Gastrocnemius medialis (tissue), 4 donors: ENCODE data around the gene MAB21L1. TPM values are rescaled to one million over a fixed set of nuclear protein-coding genes. Genes with fewer than 3 reads are reported as not detected.

Experiments
- ATAC-seq, 2 donors: fragments of 150-250 bp; one replicate each; pipeline ENCODE4 v1.9.1; 2016
- DNase-seq, 2 donors: peaks; one replicate each; pipeline ENCODE4 v3.0.0-alpha.2; 2019
- H3K27ac ChIP-seq, 4 donors: fragments of 200-600 bp; sonication (generic); 1 replicate in 1 of 4; 2 replicates in 3 of 4; pipeline ENCODE4 v1.5.1; 2016 to 2018; ENCODE audit warnings: mild to moderate bottlenecking in 2 of 4, moderate library complexity in 1 of 4
- H3K27me3 ChIP-seq, 3 donors: fragments of 200-600 bp; sonication (generic) in 2 of 3; 1 replicate in 1 of 3; 2 replicates in 2 of 3; pipeline versions ENCODE4 v1.5.1 to v1.6.0; 2016 to 2019; ENCODE audit warnings: mild to moderate bottlenecking in 1 of 3, moderate library complexity in 1 of 3
- H3K36me3 ChIP-seq, 2 donors: fragments of 200-600 bp; sonication (generic) in 1 of 2; one replicate each; pipeline ENCODE4 v1.5.1; 2017 to 2018
- H3K4me1 ChIP-seq, 2 donors: fragments of 200-600 bp; sonication (generic) in 1 of 2; one replicate each; pipeline ENCODE4 v1.5.1; 2016 to 2017; ENCODE audit warnings: mild to moderate bottlenecking in 2 of 2
- H3K4me3 ChIP-seq, 4 donors: fragments of 200-600 bp; sonication (generic) in 3 of 4; 1 replicate in 1 of 4; 2 replicates in 3 of 4; pipeline ENCODE4 v1.5.1; 2016 to 2019; ENCODE audit warnings: mild to moderate bottlenecking in 2 of 4
- H3K9me3 ChIP-seq, 3 donors: fragments of 200-600 bp; sonication (generic) in 2 of 3; 1 replicate in 1 of 3; 2 replicates in 2 of 3; pipeline ENCODE4 v1.5.1; 2016 to 2019
- CTCF ChIP-seq, 5 experiments: fragments of 450-650 bp in 3 of 5; fragments of 200-600 bp in 2 of 5; sonication (generic) in 2 of 5; IDR thresholded peaks in 4 of 5; conservative IDR thresholded peaks in 1 of 5; 1 replicate in 4 of 5; 2 replicates in 1 of 5; pipeline ENCODE4 v1.5.1; 2016 to 2019; ENCODE audit warnings: antibody characterized with exemption in 5 of 5, mild to moderate bottlenecking in 3 of 5, moderate library complexity in 3 of 5
- POLR2A ChIP-seq, 2 donors: fragments of 450-650 bp; IDR thresholded peaks; one replicate each; pipeline ENCODE4 v1.6.1; 2017; ENCODE audit warnings: antibody characterized with exemption in 2 of 2, mild to moderate bottlenecking in 2 of 2, moderate library complexity in 2 of 2
- in situ Hi-C, 4 donors: fragments of 200-750 bp; cut with MboI; loops; one replicate each; pipeline versions ENCODE4 v1.15.0 to v1.8.0; 2017; ENCODE audit warnings: low sequenced_read_pairs in 4 of 4
- intact Hi-C: fragments of 100-400 bp; cut with DNase I; formaldehyde crosslinking; loops from one replicate; pipeline ENCODE4 v1.15.1; 2023; ENCODE audit warnings: low total_unique reads
- total RNA-seq, 4 donors: library from RNA; depleted of rRNA; stranded (reverse); fragments of >200 nt; gene quantifications; one replicate each; pipeline versions ENCODE4 v1.1.0 to v1.2.3, GENCODE V29; 2016

Gene MAB21L1
- 1 to 10 TPM; 3.2 to 4.2 (median 3.5) TPM for total RNA-seq

DNA sequence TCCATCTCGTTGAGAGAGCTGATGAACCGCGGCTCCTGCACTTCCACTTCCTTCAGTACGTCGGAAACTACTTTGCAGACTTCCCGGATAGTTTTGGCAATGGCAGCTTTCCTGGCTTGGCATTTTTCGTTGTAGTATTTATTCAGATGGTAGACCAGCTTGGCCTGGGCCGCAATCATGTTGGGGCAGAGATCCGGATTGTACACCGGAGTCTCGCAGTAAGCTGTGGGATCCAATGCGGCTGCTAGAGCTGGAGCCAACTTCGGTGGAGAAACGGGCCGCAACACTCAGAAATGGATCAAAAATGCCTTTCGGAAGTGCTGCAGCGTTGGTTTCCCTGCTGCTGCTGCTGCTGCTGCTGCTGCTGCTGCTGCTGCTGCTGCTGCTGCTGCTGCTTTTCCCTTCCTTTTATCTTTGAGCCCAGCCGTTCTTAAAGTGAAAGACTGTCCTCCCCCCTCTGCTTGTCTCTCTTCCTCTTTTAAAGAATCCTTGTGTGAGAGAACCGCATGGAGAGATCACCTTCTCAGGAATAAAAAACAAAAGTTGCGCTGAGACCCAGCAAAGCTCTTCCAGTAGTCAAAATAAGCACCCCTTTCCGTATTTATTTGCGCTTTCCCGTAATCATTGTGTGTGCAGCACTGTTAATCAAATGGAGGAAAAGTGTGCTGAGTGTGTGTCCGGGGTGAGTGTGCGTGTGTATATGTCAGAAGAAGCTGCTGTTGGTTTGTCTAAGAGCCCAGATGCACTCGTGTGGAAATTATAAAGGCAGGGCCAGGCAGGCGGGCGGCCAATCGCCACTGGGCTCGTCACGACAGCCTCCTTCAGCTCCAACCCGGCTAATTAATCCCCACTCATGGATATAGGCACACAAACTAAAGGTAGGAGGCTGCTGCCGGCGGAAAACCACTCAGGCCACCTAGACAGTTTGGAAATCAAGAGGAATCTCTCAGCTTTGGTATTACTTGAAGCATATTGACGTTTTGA lies at the start of gene MAB21L1:
TSS of gene MAB21L1 (minus strand) at position 730 of the 984 bp plus-strand sequence. CDS start at position 179, 551 bp downstream.
- H3K9me3 ChIP-seq = no peaks in the 10 kb centered on the region
- peak; percentile 84 to 85 for TF ChIP-seq POLR2A (IDR thresholded peaks at IDR 0.05)
- no peak for TF ChIP-seq CTCF (IDR thresholded peaks at IDR 0.05 in 4 of 5, conservative IDR thresholded peaks at IDR 0.05 in 1 of 5)
- peaks cover 9 to 27% of the 10 kb centered on the region in 2 donors for H3K4me1 ChIP-seq
- H3K36me3 ChIP-seq = no peaks in the 10 kb centered on the region
- H3K4me3 ChIP-seq = peak within 1 kb of the TSS; percentile 67 to 87 (median 76)
- in situ Hi-C loops = loop anchor here in 3 of 4 donors (10.0 kb wide), 1 partner anchor 479 kb away; no protein-coding TSS in a partner anchor
- no peaks in the 10 kb centered on the region for H3K27me3 ChIP-seq
- ATAC-seq (peak; percentile 57 to 75), DNase-seq (peak; percentile 80 to 81)
- H3K27ac ChIP-seq = peak within 1 kb of the TSS; percentile 86 to 95 (median 88)
- intact Hi-C loops = loop anchor here (5.0 kb wide), 1 partner anchor 1526 kb away; the partner anchor contains the start of gene EXOSC8

- no peak for DNase-seq
- Histone ChIP-seq H3K36me3 (no peaks in the 10 kb centered on the region), H3K9me3 (no peaks in the 10 kb centered on the region), H3K27me3 (no peaks in the 10 kb centered on the region), H3K27ac (no peak overlapping the region), H3K4me1 (no peaks in the 10 kb centered on the region), H3K4me3 (no peak overlapping the region)
- in situ Hi-C loops (no loop called here), intact Hi-C loops (no loop called here)
- ATAC-seq = no peak
- TF ChIP-seq CTCF (IDR thresholded peaks at IDR 0.05 in 4 of 5, conservative IDR thresholded peaks at IDR 0.05 in 1 of 5) (no peak), POLR2A (IDR thresholded peaks at IDR 0.05) (no peak)
Measured at GRCh38 chr13:35524171-35524570, 47.7 kb upstream of the MAB21L1 start.

GRCh38 chr13:35518337-35518946 lies 42.0 kb upstream of the MAB21L1 start:
- Histone ChIP-seq H3K9me3 (no peaks in the 10 kb centered on the region), H3K36me3 (no peaks in the 10 kb centered on the region), H3K27me3 (no peaks in the 10 kb centered on the region), H3K4me1 (no peaks in the 10 kb centered on the region), H3K4me3 (no peak overlapping the region), H3K27ac (no peak overlapping the region)
- DNase-seq = no peak
- in situ Hi-C loops = no loop called here
- intact Hi-C loops = loop anchor here (10.0 kb wide), 1 partner anchor 124 kb away; no protein-coding TSS in a partner anchor
- ATAC-seq = no peak
- TF ChIP-seq POLR2A (IDR thresholded peaks at IDR 0.05) (no peak), CTCF (IDR thresholded peaks at IDR 0.05 in 4 of 5, conservative IDR thresholded peaks at IDR 0.05 in 1 of 5) (no peak)

DNA sequence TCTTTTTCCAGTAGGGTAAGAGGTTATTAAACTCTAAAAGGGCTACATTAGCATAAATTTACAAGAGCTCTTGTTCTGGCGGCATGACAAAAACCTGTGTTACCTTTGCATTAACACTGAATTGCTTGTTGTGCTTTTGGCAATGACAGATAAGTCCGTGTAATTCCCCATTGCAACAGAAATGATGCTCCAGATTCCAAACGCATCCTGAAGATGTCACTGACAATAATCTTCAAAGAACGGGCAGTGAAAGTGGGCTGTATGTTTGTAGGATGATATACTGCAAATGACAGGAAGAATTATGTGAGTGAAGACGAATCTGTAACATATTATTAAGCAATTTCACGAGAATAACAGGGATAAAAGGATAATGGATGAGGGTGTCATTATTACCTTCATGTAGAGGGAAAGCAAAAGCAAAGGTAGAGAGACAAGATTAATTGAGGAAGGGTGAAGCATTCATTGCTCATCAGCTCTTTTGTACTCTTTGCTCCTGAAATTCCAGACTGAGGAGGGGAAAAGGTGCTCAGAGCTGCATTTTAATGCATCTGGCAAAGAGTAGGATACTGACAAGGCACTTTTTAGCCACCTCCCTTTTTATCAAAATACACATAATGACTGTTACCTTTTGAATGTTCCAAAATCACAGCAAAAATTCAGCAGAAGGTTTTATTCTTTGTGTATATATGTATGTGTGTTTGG lies 38.5 kb upstream of the MAB21L1 start:
- Histone ChIP-seq H3K4me1 (no peaks in the 10 kb centered on the region), H3K27ac (no peak overlapping the region), H3K36me3 (no peaks in the 10 kb centered on the region), H3K4me3 (no peak overlapping the region), H3K27me3 (no peaks in the 10 kb centered on the region), H3K9me3 (no peaks in the 10 kb centered on the region)
- intact Hi-C loops (loop anchor here (10.0 kb wide), 1 partner anchor 120 kb away; no protein-coding TSS in a partner anchor), in situ Hi-C loops (no loop called here)
- TF ChIP-seq CTCF (IDR thresholded peaks at IDR 0.05 in 4 of 5, conservative IDR thresholded peaks at IDR 0.05 in 1 of 5) = no peak
- TF ChIP-seq POLR2A (IDR thresholded peaks at IDR 0.05) = no peak
- no peak for ATAC-seq
- no peak for DNase-seq
